Aorta (tissue), 5 donors: ENCODE measurements around the gene ABI3BP. TPM values are rescaled to one million over a fixed set of nuclear protein-coding genes. Genes with fewer than 3 reads are reported as not detected.

Source experiments
- ATAC-seq: fragments of 200-7000 bp; cut with Tn5 transposase; one replicate; pipeline ENCODE4 v1.9.1; 2022; ENCODE audit warnings: moderate library complexity; ENCODE audit not compliant: low FRiP score
- DNase-seq, 2 donors: peaks; one replicate each; pipeline ENCODE4 v3.0.0-alpha.2; 2020
- H3K27ac ChIP-seq, 2 donors: one replicate each; pipeline ENCODE4 v1.5.1; 2013; ENCODE audit warnings: low read length in 2 of 2, mild to moderate bottlenecking in 2 of 2, moderate library complexity in 2 of 2, control low read depth in 1 of 2, inconsistent platforms in 1 of 2, low read depth in 1 of 2
- H3K27me3 ChIP-seq, 2 donors: one replicate each; pipeline ENCODE4 v1.6.1; 2013; ENCODE audit warnings: control low read depth in 1 of 2, low read length in 1 of 2, mild to moderate bottlenecking in 1 of 2, moderate library complexity in 1 of 2; ENCODE audit not compliant: insufficient read depth in 2 of 2, control insufficient read depth in 1 of 2
- H3K36me3 ChIP-seq, 2 donors: one replicate each; pipeline ENCODE4 v1.6.1; 2013; ENCODE audit warnings: control low read depth in 1 of 2, low read length in 1 of 2, mild to moderate bottlenecking in 1 of 2; ENCODE audit not compliant: insufficient read depth in 2 of 2, control insufficient read depth in 1 of 2
- H3K4me1 ChIP-seq, 2 donors: one replicate each; pipeline ENCODE4 v1.6.1; 2013; ENCODE audit warnings: low read length in 2 of 2, control low read depth in 1 of 2, mild to moderate bottlenecking in 1 of 2, moderate library complexity in 1 of 2; ENCODE audit not compliant: insufficient read depth in 2 of 2, control insufficient read depth in 1 of 2
- H3K4me3 ChIP-seq, 2 donors: one replicate each; pipeline ENCODE4 v1.5.1; 2013; ENCODE audit warnings: low read length in 2 of 2, control low read depth in 1 of 2, mild to moderate bottlenecking in 1 of 2
- H3K9me3 ChIP-seq: one replicate; pipeline ENCODE4 v1.6.1; 2013; ENCODE audit warnings: mild to moderate bottlenecking, low read length; ENCODE audit not compliant: control insufficient read depth
- WGBS, 2 donors: extraction: QIAGEN DNeasy Blood & Tissue Kit; methylation state at CpG; one replicate each; pipeline ENCODE4 v1.1.7; 2013; 5-methylcytosine and 5-hydroxymethylcytosine counted together
- intact Hi-C, 2 donors: fragments of 100-400 bp; cut with DNase I; formaldehyde crosslinking; loops; one replicate each; pipeline versions ENCODE4 v1.14.2 to v1.15.0; 2022
- polyA plus RNA-seq, 2 donors: library from polyadenylated mRNA; stranded (reverse); fragments of 200-250 nt; gene quantifications; one replicate each; pipeline ENCODE4 v1.2.3, GENCODE V29; 2013
- total RNA-seq, 2 donors: library from RNA; stranded (reverse); fragmentation: NEBNext Ultra II Directional; extraction: Animal tissue kit (Norgen Biotek cat#: 25700); gene quantifications; one replicate each; pipeline ENCODE4 v1.2.1, GENCODE V29; 2021
- donor health status: healthy with polysubstance abuse.
- donor health status: Bipolar disorder and iron deficiency.
- donor health status: DM: no; HTN: no; CAD: no.
- donor health status: DM: no; HTN: no; CAD: no.
- donor health status: DM: yes; HTN: yes; CAD: no.

The ABI3BP gene
- total and polyA plus RNA-seq, 4 donors, result 4.6 to 389 (median 115) TPM

- 76 to 80% methylated on average over 5 of the region's 5 CpGs for WGBS, 2 donors
- H3K27ac ChIP-seq, result no peak overlapping the region
- no peaks in the 10 kb centered on the region for H3K9me3 ChIP-seq
- intact Hi-C loops, result no loop called here
- H3K4me3 ChIP-seq, result no peak overlapping the region
- no peaks in the 10 kb centered on the region for H3K27me3 ChIP-seq
- no peaks in the 10 kb centered on the region for H3K36me3 ChIP-seq
- H3K4me1 ChIP-seq, result no peaks in the 10 kb centered on the region
- DNase-seq, result no peak
- no peak for ATAC-seq
Observed at GRCh38 chr3:100700708-100701107, 292.5 kb downstream of the ABI3BP start.
